GM21529 (cell line): ENCODE data around the gene RUBCN.
"Not testable (repeated sequence)": the region's sequence is repeated elsewhere in the genome, so short reads cannot be mapped to it uniquely, and the experiment has no call there.

Experiments
- ATAC-seq: cut with Tn5 transposase; IDR thresholded peaks from one replicate; pipeline ENCODE4 v1.9.1; 2021; ENCODE audit not compliant: unreplicated experiment

The RUBCN gene

GRCh38 chr3:197736010-197736490 lies 654 bp downstream of the RUBCN start:
- peak; percentile 21 for ATAC-seq

- ATAC-seq, result peak; percentile 48
Observed at GRCh38 chr3:197734667-197735318, 1.9 kb downstream of the RUBCN start.

- ATAC-seq, result no peak
Observed at GRCh38 chr3:197733042-197733441, 3.7 kb downstream of the RUBCN start.

- not testable (repeated sequence) for ATAC-seq
Observed at GRCh38 chr3:197731483-197731882, 5.2 kb downstream of the RUBCN start.

GRCh38 chr3:197730770-197731169 lies 5.9 kb downstream of the RUBCN start:
- ATAC-seq, result not testable (repeated sequence)

- ATAC-seq, result no peak
Observed at GRCh38 chr3:197730200-197730599, 6.5 kb downstream of the RUBCN start.

- ATAC-seq, result no peak
Observed at GRCh38 chr3:197728487-197728886, 8.2 kb downstream of the RUBCN start.

- ATAC-seq, result not testable (repeated sequence)
Observed at GRCh38 chr3:197727878-197728277, 8.8 kb downstream of the RUBCN start.

GRCh38 chr3:197722734-197723133 lies 14.0 kb downstream of the RUBCN start:
- no peak for ATAC-seq

- no peak for ATAC-seq
Observed at GRCh38 chr3:197720694-197721093, 16.0 kb downstream of the RUBCN start.

- no peak for ATAC-seq
Observed at GRCh38 chr3:197718891-197719290, 17.8 kb downstream of the RUBCN start.

GRCh38 chr3:197714251-197714650 lies 22.5 kb downstream of the RUBCN start:
- ATAC-seq, result no peak

GRCh38 chr3:197713477-197713822 lies 23.3 kb downstream of the RUBCN start:
- ATAC-seq, result peak; percentile 20

- ATAC-seq, result peak; percentile 89
Observed at GRCh38 chr3:197711973-197712707, 24.6 kb downstream of the RUBCN start.

- ATAC-seq, result not testable (repeated sequence)
Observed at GRCh38 chr3:197710965-197711364, 25.7 kb downstream of the RUBCN start.

- no peak for ATAC-seq
Observed at GRCh38 chr3:197709135-197709534, 27.6 kb downstream of the RUBCN start.

- no peak for ATAC-seq
Observed at GRCh38 chr3:197706658-197707057, 30.0 kb downstream of the RUBCN start.

- ATAC-seq, result no peak
Observed at GRCh38 chr3:197701841-197702240, 34.9 kb downstream of the RUBCN start.

- no peak for ATAC-seq
Observed at GRCh38 chr3:197700095-197700494, 36.6 kb downstream of the RUBCN start.

GRCh38 chr3:197697355-197697754 lies 39.3 kb downstream of the RUBCN start:
- no peak for ATAC-seq

- no peak for ATAC-seq
Observed at GRCh38 chr3:197694251-197694650, 42.5 kb downstream of the RUBCN start.

GRCh38 chr3:197692641-197693040 lies 44.1 kb downstream of the RUBCN start:
- no peak for ATAC-seq
